Smooth muscle cell (in vitro differentiated cells): ENCODE measurements around the gene PUDP. TPM values are rescaled to one million over a fixed set of nuclear protein-coding genes. Genes with fewer than 3 reads are reported as not detected.

Experiments used
- DNase-seq: peaks from one replicate; lab custom pipeline; 2025; ENCODE audit not compliant: unreplicated experiment; lab: John Stamatoyannopoulos, UW
- H2AFZ ChIP-seq: fragments of 200-600 bp; sonication (generic); 2 replicates; pipeline ENCODE4 v1.6.0; 2016; ENCODE audit warnings: antibody characterized with exemption, low read depth, mild to moderate bottlenecking
- H3F3A ChIP-seq: fragments of 200-600 bp; sonication (generic); 2 replicates; pipeline ENCODE4 v1.6.0; 2017; ENCODE audit warnings: antibody characterized with exemption, low read depth
- H3K27ac ChIP-seq: fragments of 200-600 bp; sonication (generic); 2 replicates; pipeline ENCODE4 v1.5.1; 2016; ENCODE audit warnings: low read depth, mild to moderate bottlenecking
- H3K27me3 ChIP-seq: fragments of 200-600 bp; sonication (generic); 2 replicates; pipeline ENCODE4 v1.6.1; 2016; ENCODE audit warnings: low read depth, mild to moderate bottlenecking
- H3K36me3 ChIP-seq: fragments of 200-600 bp; sonication (generic); 2 replicates; pipeline ENCODE4 v1.5.1; 2016; ENCODE audit warnings: low read depth
- H3K4me1 ChIP-seq: fragments of 200-600 bp; sonication (generic); 2 replicates; pipeline ENCODE4 v1.5.1; 2016; ENCODE audit warnings: low read depth
- H3K4me2 ChIP-seq: fragments of 200-600 bp; sonication (generic); 2 replicates; pipeline ENCODE4 v1.6.0; 2016; ENCODE audit warnings: mild to moderate bottlenecking
- H3K4me3 ChIP-seq: fragments of 200-600 bp; sonication (generic); 2 replicates; pipeline ENCODE4 v1.5.1; 2016; ENCODE audit warnings: mild to moderate bottlenecking
- H3K79me2 ChIP-seq: fragments of 200-600 bp; sonication (generic); 2 replicates; pipeline ENCODE4 v1.6.0; 2016; ENCODE audit warnings: low read depth, mild to moderate bottlenecking
- H3K9ac ChIP-seq: fragments of 200-600 bp; sonication (generic); 2 replicates; pipeline ENCODE4 v1.6.0; 2016; ENCODE audit warnings: low read depth
- H3K9me3 ChIP-seq: fragments of 200-600 bp; sonication (generic); replicated peaks from 2 replicates; pipeline ENCODE4 v1.5.1; 2016; ENCODE audit warnings: low read depth
- H4K20me1 ChIP-seq: fragments of 200-600 bp; sonication (generic); 2 replicates; pipeline ENCODE4 v1.6.0; 2016; ENCODE audit warnings: low read depth
- WGBS: methylation state at CpG from one replicate; pipeline ENCODE4 v1.1.7; 2016; ENCODE audit warnings: low lambda C conversion rate; 5-methylcytosine and 5-hydroxymethylcytosine counted together
- polyA plus RNA-seq: library from polyadenylated mRNA; unstranded; fragments of >200 nt; fragmentation: Nextera tagmentation; extraction: Ambion mirVana; gene quantifications from 2 replicates; pipeline ENCODE4 v1.2.1, GENCODE V29; 2016
- total RNA-seq: library from RNA; depleted of rRNA; stranded (reverse); fragments of >200 nt; gene quantifications from 2 replicates; pipeline ENCODE4 v1.2.3, GENCODE V29; 2014
- TF ChIP-seq, protein P1 (sequence below): fragments of 200-600 bp; sonication (generic); IDR thresholded peaks from 2 replicates; pipeline ENCODE4 v1.5.1; 2017; ENCODE audit warnings: borderline replicate concordance, mild to moderate bottlenecking, antibody characterized with exemption; ENCODE audit not compliant: insufficient read depth, poor library complexity, severe bottlenecking

The PUDP gene
- total and polyA plus RNA-seq, 2 experiments from 2014 or later: 13.2 to 19.5 TPM

DNA sequence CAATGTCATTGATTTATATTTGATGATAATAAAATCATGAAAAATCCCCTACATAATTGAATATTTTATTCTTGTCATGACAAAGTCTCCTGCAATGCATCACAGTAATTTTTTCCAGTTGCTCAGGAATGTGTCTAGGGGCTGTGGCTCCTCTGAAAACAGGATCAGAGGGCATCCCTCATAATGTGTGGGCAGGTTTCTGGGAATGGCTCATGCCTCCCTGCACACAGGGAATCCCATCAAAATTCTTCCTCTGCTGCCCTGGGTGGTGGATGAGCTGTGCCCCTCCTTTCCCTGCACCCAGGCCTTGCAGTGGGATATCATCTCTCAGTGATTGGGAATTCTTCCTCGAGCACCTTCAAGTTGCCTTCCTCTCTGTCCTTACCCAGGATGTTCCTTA lies 20.4 kb upstream of the PUDP start:
- no peaks in the 10 kb centered on the region for H3K27me3 ChIP-seq
- H3K9ac ChIP-seq: no peak overlapping the region
- H2AFZ ChIP-seq: no peak overlapping the region
- 75% methylated on average over 1 of the region's 1 CpG for WGBS
- no peaks in the 10 kb centered on the region for H3K79me2 ChIP-seq
- no peaks in the 10 kb centered on the region for H3K4me1 ChIP-seq
- TF ChIP-seq, protein P1, sequence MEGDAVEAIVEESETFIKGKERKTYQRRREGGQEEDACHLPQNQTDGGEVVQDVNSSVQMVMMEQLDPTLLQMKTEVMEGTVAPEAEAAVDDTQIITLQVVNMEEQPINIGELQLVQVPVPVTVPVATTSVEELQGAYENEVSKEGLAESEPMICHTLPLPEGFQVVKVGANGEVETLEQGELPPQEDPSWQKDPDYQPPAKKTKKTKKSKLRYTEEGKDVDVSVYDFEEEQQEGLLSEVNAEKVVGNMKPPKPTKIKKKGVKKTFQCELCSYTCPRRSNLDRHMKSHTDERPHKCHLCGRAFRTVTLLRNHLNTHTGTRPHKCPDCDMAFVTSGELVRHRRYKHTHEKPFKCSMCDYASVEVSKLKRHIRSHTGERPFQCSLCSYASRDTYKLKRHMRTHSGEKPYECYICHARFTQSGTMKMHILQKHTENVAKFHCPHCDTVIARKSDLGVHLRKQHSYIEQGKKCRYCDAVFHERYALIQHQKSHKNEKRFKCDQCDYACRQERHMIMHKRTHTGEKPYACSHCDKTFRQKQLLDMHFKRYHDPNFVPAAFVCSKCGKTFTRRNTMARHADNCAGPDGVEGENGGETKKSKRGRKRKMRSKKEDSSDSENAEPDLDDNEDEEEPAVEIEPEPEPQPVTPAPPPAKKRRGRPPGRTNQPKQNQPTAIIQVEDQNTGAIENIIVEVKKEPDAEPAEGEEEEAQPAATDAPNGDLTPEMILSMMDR: no peak
- no peaks in the 10 kb centered on the region for H4K20me1 ChIP-seq
- no peaks in the 10 kb centered on the region for H3F3A ChIP-seq
- DNase-seq: no peak
- no peaks in the 10 kb centered on the region for H3K36me3 ChIP-seq
- no peaks in the 10 kb centered on the region for H3K9me3 ChIP-seq
- no peak overlapping the region for H3K27ac ChIP-seq
- H3K4me3 ChIP-seq: no peak overlapping the region
- H3K4me2 ChIP-seq: no peak overlapping the region

DNA sequence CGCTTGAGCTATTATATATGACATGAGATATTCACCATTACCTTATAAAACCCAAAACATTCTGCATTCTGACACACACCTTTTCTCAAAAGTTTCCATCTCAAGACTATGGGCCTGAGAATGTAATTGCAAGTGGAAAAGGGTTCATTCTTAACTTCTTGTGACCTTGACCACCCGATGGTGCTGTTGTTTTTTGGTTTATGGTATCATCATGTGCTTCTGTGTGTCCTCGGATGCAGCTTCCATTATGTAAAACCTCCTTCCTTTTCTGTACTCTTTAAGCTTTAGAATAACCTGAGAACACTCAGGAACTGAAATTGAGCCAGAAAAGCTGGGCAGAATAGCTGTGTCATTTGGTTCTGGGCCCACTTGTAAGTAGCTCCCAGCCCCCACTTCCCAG lies 16.2 kb upstream of the PUDP start:
- Histone ChIP-seq H4K20me1 (no peaks in the 10 kb centered on the region), H3K9me3 (no peaks in the 10 kb centered on the region), H3K79me2 (no peaks in the 10 kb centered on the region), H3K4me1 (no peaks in the 10 kb centered on the region), H3K27me3 (no peaks in the 10 kb centered on the region), H2AFZ (no peak overlapping the region), H3K4me2 (no peak overlapping the region), H3K4me3 (no peak overlapping the region), H3F3A (no peaks in the 10 kb centered on the region), H3K36me3 (no peaks in the 10 kb centered on the region), H3K27ac (no peak overlapping the region), H3K9ac (no peak overlapping the region)
- DNase-seq: no peak
- 68% methylated on average over 3 of the region's 3 CpGs for WGBS
- TF ChIP-seq, protein P1: no peak

DNA sequence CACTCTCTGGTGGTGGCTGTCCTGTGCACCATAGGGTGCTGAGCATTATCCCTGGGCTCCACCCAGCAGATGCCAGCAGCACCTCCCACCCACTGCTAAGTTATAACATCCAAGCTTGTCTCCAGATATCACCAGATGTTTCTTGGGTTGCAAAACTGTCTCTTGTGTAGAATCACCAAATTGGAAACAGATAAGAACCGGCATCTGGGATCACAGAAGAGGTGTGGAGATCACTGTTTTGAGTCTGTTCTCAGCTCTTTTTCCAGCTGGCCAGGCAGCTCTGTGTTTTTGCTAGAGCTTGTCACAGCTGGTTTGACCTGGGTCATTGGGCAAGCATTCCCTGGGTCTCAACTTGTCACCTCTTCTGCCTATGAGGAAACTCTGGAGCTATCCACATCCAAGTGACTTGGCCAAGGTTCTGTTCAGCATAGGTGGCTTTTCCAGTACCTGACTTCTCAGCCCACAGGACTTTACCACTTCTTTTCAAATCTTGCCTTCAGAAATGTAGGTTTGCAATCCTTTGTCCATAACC lies 15.3 kb upstream of the PUDP start:
- Histone ChIP-seq H3K9ac (no peak overlapping the region), H3K36me3 (no peaks in the 10 kb centered on the region), H4K20me1 (no peaks in the 10 kb centered on the region), H2AFZ (no peak overlapping the region), H3K27ac (no peak overlapping the region), H3K4me2 (no peak overlapping the region), H3K79me2 (no peaks in the 10 kb centered on the region), H3K4me1 (no peaks in the 10 kb centered on the region), H3K4me3 (no peak overlapping the region), H3K27me3 (no peaks in the 10 kb centered on the region), H3F3A (no peaks in the 10 kb centered on the region), H3K9me3 (no peaks in the 10 kb centered on the region)
- 29% methylated on average over 1 of the region's 1 CpG for WGBS
- TF ChIP-seq, protein P1: no peak
- no peak for DNase-seq

DNA sequence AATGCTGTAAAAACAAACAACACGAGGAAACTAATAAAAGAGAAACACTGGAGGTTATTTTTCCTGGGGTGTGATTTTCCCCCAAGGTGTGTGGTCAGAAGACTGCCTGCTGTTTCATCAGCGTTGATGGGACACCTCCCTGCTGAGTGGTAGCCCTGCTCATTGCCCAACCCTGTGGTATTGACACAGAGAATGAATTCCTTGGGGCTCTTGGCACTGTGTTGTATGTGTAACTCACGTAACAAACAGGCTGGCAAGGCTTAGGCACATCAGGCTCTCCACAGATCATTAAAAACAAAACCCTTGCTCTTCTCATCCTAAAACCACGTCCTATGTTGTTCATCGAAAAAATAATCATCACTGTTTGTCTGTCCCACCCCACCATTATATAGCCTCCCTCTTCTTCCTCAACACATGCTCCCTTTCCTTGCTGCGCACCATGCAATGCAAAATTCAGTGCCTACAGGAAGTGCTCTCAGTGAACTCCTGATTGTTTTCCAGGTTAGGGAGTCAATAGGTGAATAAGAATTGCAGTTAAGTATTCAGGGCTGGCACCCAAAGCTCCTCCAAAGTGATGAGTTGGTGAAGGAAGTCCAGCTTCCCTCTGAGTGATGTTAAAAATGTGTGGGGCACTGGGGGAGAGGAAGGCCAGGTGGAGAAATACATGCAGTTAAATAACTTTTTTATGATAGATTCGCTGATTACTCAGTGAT lies 11.4 kb upstream of the PUDP start:
- Histone ChIP-seq H3K9ac (no peak overlapping the region), H3K36me3 (no peaks in the 10 kb centered on the region), H3K79me2 (no peaks in the 10 kb centered on the region), H3K9me3 (no peaks in the 10 kb centered on the region), H3K4me2 (no peak overlapping the region), H3K27me3 (no peaks in the 10 kb centered on the region), H4K20me1 (no peaks in the 10 kb centered on the region), H3K27ac (no peak overlapping the region), H3F3A (no peaks in the 10 kb centered on the region), H3K4me3 (no peak overlapping the region), H3K4me1 (no peaks in the 10 kb centered on the region), H2AFZ (no peak overlapping the region)
- TF ChIP-seq, protein P1: no peak
- WGBS: 60% methylated on average over 7 of the region's 7 CpGs
- no peak for DNase-seq
